GM18873 (cell line): Measurements from ENCODE around the gene TMEM53.

Experiments
- ATAC-seq: cut with Tn5 transposase; IDR thresholded peaks from one replicate; pipeline ENCODE4 v1.9.1; 2021; ENCODE audit warnings: mild to moderate bottlenecking, moderate library complexity, moderate number of reproducible peaks; ENCODE audit not compliant: unreplicated experiment, low FRiP score

TMEM53 gene

GRCh38 chr1:44634606-44635189, 39.6 kb downstream of the TMEM53 start:
- no peak for ATAC-seq

- no peak for ATAC-seq
Measured at GRCh38 chr1:44632598-44632997, 41.7 kb downstream of the TMEM53 start.

- no peak for ATAC-seq
Measured at GRCh38 chr1:44631647-44632539, 42.4 kb downstream of the TMEM53 start.

GRCh38 chr1:44631333-44631646, 43.0 kb downstream of the TMEM53 start:
- no peak for ATAC-seq

GRCh38 chr1:44630116-44630515, 44.2 kb downstream of the TMEM53 start:
- no peak for ATAC-seq

- ATAC-seq = no peak
Measured at GRCh38 chr1:44628962-44629756, 45.1 kb downstream of the TMEM53 start.

GRCh38 chr1:44625348-44625747, 48.9 kb downstream of the TMEM53 start:
- no peak for ATAC-seq

GRCh38 chr1:44624268-44624901, 49.9 kb downstream of the TMEM53 start:
- no peak for ATAC-seq

GRCh38 chr1:44621841-44622286, 52.4 kb downstream of the TMEM53 start:
- no peak for ATAC-seq

GRCh38 chr1:44620072-44620471, 54.2 kb downstream of the TMEM53 start:
- no peak for ATAC-seq

- ATAC-seq = no peak
Measured at GRCh38 chr1:44619261-44619900, 54.9 kb downstream of the TMEM53 start.

- ATAC-seq = no peak
Measured at GRCh38 chr1:44617703-44618029, 56.6 kb downstream of the TMEM53 start.

- ATAC-seq = no peak
Measured at GRCh38 chr1:44616991-44617702, 57.1 kb downstream of the TMEM53 start.

GRCh38 chr1:44616284-44616990, 57.8 kb downstream of the TMEM53 start:
- ATAC-seq = no peak

GRCh38 chr1:44613941-44614340, 60.3 kb downstream of the TMEM53 start:
- ATAC-seq = no peak

GRCh38 chr1:44611866-44612265, 62.4 kb downstream of the TMEM53 start:
- ATAC-seq = no peak

- ATAC-seq = no peak
Measured at GRCh38 chr1:44611419-44611818, 62.9 kb downstream of the TMEM53 start.

GRCh38 chr1:44610527-44611148, 63.6 kb downstream of the TMEM53 start:
- no peak for ATAC-seq
